ENCODE data around the gene GLRX.
"Not testable (repeated sequence)": the region's sequence is repeated elsewhere in the genome, so short reads cannot be mapped to it uniquely, and the experiment has no call there.

Gene GLRX

GRCh38 chr5:95826949-95827891, 4.7 kb upstream of the GLRX start:
- no peak for DNase-seq (ENCODE audit: low read depth in 2 of 2)

- DNase-seq (ENCODE audit: low read depth in 2 of 2): no peak
Measured at GRCh38 chr5:95825495-95825894, 3.0 kb upstream of the GLRX start.

- no peak for DNase-seq (ENCODE audit: low read depth in 2 of 2)
Measured at GRCh38 chr5:95824747-95825146, 2.2 kb upstream of the GLRX start.

- no peak for DNase-seq (ENCODE audit: low read depth in 2 of 2)
Measured at GRCh38 chr5:95823738-95824609, 1.4 kb upstream of the GLRX start.

GRCh38 chr5:95823218-95823737, 752 bp upstream of the GLRX start:
- no peak for DNase-seq (ENCODE audit: low read depth in 2 of 2)

- DNase-seq (ENCODE audit: low read depth in 2 of 2): no peak
Measured at GRCh38 chr5:95822043-95822541, 434 bp downstream of the GLRX start.

GRCh38 chr5:95821110-95822021, 1.2 kb downstream of the GLRX start:
- DNase-seq (ENCODE audit: low read depth in 2 of 2): no peak

GRCh38 chr5:95818181-95819147, 4.1 kb downstream of the GLRX start:
- DNase-seq (ENCODE audit: low read depth in 2 of 2): no peak

- no peak for DNase-seq (ENCODE audit: low read depth in 2 of 2)
Measured at GRCh38 chr5:95817430-95817829, 5.1 kb downstream of the GLRX start.

- no peak for DNase-seq (ENCODE audit: low read depth in 2 of 2)
Measured at GRCh38 chr5:95816776-95817175, 5.8 kb downstream of the GLRX start.

GRCh38 chr5:95816341-95816740, 6.2 kb downstream of the GLRX start:
- no peak for DNase-seq (ENCODE audit: low read depth in 2 of 2)

- DNase-seq (ENCODE audit: low read depth in 2 of 2): no peak
Measured at GRCh38 chr5:95815155-95815729, 7.3 kb downstream of the GLRX start.

- DNase-seq (ENCODE audit: low read depth in 2 of 2): not testable (repeated sequence)
Measured at GRCh38 chr5:95813035-95813434, 9.5 kb downstream of the GLRX start.

- no peak for DNase-seq (ENCODE audit: low read depth in 2 of 2)
Measured at GRCh38 chr5:95812074-95812471, 10.5 kb downstream of the GLRX start.

- not testable (repeated sequence) for DNase-seq (ENCODE audit: low read depth in 2 of 2)
Measured at GRCh38 chr5:95811461-95812073, 11.0 kb downstream of the GLRX start.

GRCh38 chr5:95811126-95811423, 11.5 kb downstream of the GLRX start:
- DNase-seq (ENCODE audit: low read depth in 2 of 2): not testable (repeated sequence)

- no peak for DNase-seq (ENCODE audit: low read depth in 2 of 2)
Measured at GRCh38 chr5:95810305-95811125, 12.0 kb downstream of the GLRX start.

- no peak for DNase-seq (ENCODE audit: low read depth in 2 of 2)
Measured at GRCh38 chr5:95809414-95809960, 13.0 kb downstream of the GLRX start.
